NT2/D1 (cell line): ENCODE measurements around the gene ABT1.

Experiments used
- DNase-seq: peaks from one replicate; pipeline ENCODE4 v3.0.0-alpha.2; 2011; ENCODE audit warnings: low read depth, low spot score
- H3K27me3 ChIP-seq: 2 replicates; pipeline ENCODE4 v1.6.0; 2011; ENCODE audit warnings: mild to moderate bottlenecking; ENCODE audit not compliant: insufficient read length, insufficient read depth
- H3K36me3 ChIP-seq: 2 replicates; pipeline ENCODE4 v1.6.1; 2011; ENCODE audit warnings: mild to moderate bottlenecking, low read length, mixed read lengths; ENCODE audit not compliant: insufficient read depth, insufficient read length
- H3K4me1 ChIP-seq: 2 replicates; pipeline ENCODE4 v1.5.1; 2011; ENCODE audit not compliant: insufficient read depth, insufficient read length
- H3K4me3 ChIP-seq: 2 replicates; pipeline ENCODE4 v1.5.1; 2011; ENCODE audit warnings: low read depth; ENCODE audit not compliant: insufficient read length
- H3K9ac ChIP-seq: 2 replicates; pipeline ENCODE4 v1.6.0; 2011; ENCODE audit warnings: low read depth; ENCODE audit not compliant: insufficient read length
- H3K9me3 ChIP-seq: 2 replicates; pipeline ENCODE4 v1.5.1; 2011; ENCODE audit warnings: mild to moderate bottlenecking, low read length; ENCODE audit not compliant: insufficient read depth
- SUZ12 ChIP-seq: IDR thresholded peaks from 2 replicates; pipeline ENCODE4 v1.6.1; 2011; ENCODE audit not compliant: insufficient read length, insufficient read depth; ENCODE audit errors: extremely low read depth
- YY1 ChIP-seq: IDR thresholded peaks from 2 replicates; pipeline ENCODE4 v1.6.1; 2011; ENCODE audit not compliant: insufficient read length, insufficient read depth
- ZNF274 ChIP-seq: IDR thresholded peaks from 2 replicates; pipeline ENCODE4 v1.6.1; 2011; ENCODE audit warnings: mild to moderate bottlenecking, low read depth, low read length

Gene ABT1

GRCh38 chr6:26593278-26594130 lies 3.2 kb upstream of the ABT1 start:
- Histone ChIP-seq H3K9me3 (no peaks in the 10 kb centered on the region), H3K9ac (no peak overlapping the region)
- no peak for TF ChIP-seq SUZ12
- no peak for TF ChIP-seq ZNF274
- no peak for TF ChIP-seq YY1

DNA sequence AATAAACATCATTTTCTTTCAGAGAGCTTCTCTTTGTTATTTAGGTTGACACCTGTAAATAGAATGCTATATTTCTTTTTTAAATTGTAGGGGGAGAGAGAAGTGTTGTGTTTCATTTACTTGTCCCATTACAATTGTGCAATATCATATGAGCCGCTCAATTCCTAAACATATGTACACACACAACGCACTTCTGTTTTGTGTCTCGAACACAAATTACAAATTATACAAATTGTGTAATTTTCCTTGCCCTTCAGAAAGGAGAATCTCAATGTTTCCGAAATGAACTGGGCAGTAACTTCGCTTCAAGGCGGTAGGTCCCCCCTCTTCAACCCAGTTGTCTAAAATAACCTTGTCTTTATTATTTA lies 2.6 kb upstream of the ABT1 start:
- DNase-seq: no peak
- Histone ChIP-seq H3K4me3 (peak overlapping the region; percentile 40), H3K36me3 (peaks cover 15% of the 10 kb centered on the region)

More at GRCh38 chr6:26593278-26594130, 3.2 kb upstream of the ABT1 start:
- H3K27me3 ChIP-seq: no peaks in the 10 kb centered on the region
- H3K4me1 ChIP-seq: peaks cover 2% of the 10 kb centered on the region
- H3K4me3 ChIP-seq: peak overlapping the region; percentile 40
- H3K36me3 ChIP-seq: peaks cover 9% of the 10 kb centered on the region
- no peak for DNase-seq

DNA sequence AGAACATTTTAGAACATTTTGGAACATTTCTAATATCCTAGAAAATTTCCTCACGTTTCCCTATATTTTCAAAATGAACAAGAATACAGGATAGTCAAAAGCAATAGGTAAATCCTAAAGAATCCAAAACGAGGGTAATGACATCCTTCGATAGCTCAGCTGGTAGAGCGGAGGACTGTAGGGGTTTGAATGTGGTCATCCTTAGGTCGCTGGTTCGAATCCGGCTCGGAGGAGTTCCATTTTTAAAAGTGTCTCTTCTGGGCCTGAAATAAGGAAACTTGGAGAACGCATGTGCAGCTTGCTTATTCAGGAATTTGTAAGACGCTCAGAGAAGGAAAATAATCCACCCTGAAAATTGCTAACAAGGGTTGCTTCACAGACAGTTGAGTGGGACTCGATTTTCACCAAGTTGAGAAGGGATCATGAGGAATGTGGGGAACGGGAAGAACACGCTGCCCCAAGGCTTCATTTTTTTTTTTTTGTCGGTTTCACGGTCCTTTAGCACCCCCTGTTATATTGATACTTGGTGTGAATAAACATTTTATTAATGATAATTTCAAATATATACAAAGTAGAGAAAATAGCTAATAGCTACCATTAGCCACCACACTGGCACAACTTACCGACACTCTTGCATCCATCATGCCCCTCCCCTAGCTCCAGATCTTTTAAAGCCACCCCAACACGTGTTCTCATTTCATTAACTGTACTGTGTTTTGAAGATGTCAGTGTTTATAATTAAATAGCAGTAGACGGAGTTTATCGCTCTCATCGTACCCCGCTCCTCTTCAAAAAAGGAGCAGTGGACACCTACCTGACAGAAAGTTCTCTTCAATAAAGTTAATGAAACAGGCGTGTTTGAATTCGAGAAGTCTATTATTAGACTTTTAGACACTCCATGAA lies 1.8 kb upstream of the ABT1 start:
- no peaks in the 10 kb centered on the region for H3K27me3 ChIP-seq
- H3K9ac ChIP-seq: peak overlapping the region; percentile 24
- peaks cover 23% of the 10 kb centered on the region for H3K36me3 ChIP-seq
- peaks cover 2% of the 10 kb centered on the region for H3K4me1 ChIP-seq
- DNase-seq: peak; percentile 62
- H3K9me3 ChIP-seq: no peaks in the 10 kb centered on the region
- TF ChIP-seq SUZ12: no peak
- peak overlapping the region; percentile 40 for H3K4me3 ChIP-seq

More for the DNA sequence above, 2.6 kb upstream of the ABT1 start:
- H3K9ac ChIP-seq: no peak overlapping the region
- TF ChIP-seq ZNF274 (no peak), SUZ12 (no peak), YY1 (no peak)
- H3K27me3 ChIP-seq: no peaks in the 10 kb centered on the region
- no peaks in the 10 kb centered on the region for H3K9me3 ChIP-seq
- H3K4me1 ChIP-seq: peaks cover 2% of the 10 kb centered on the region

GRCh38 chr6:26595669-26596269 lies 984 bp upstream of the ABT1 start:
- Histone ChIP-seq H3K4me3 (peak overlapping the region; percentile 39), H3K27me3 (no peaks in the 10 kb centered on the region), H3K4me1 (peaks cover 2% of the 10 kb centered on the region), H3K9ac (peak overlapping the region; percentile 76), H3K36me3 (peaks cover 26% of the 10 kb centered on the region), H3K9me3 (no peaks in the 10 kb centered on the region)
- peak; percentile 75 for DNase-seq
- no peak for TF ChIP-seq SUZ12
- no peak for TF ChIP-seq YY1
- TF ChIP-seq ZNF274: no peak

GRCh38 chr6:26597389-26597766 lies 625 bp downstream of the ABT1 start:
- Histone ChIP-seq H3K36me3 (peaks cover 26% of the 10 kb centered on the region), H3K4me3 (peak overlapping the region; percentile 92), H3K9ac (peak overlapping the region; percentile 95), H3K27me3 (no peaks in the 10 kb centered on the region), H3K4me1 (peaks cover 2% of the 10 kb centered on the region), H3K9me3 (no peaks in the 10 kb centered on the region)
- no peak for DNase-seq
- no peak for TF ChIP-seq YY1

DNA sequence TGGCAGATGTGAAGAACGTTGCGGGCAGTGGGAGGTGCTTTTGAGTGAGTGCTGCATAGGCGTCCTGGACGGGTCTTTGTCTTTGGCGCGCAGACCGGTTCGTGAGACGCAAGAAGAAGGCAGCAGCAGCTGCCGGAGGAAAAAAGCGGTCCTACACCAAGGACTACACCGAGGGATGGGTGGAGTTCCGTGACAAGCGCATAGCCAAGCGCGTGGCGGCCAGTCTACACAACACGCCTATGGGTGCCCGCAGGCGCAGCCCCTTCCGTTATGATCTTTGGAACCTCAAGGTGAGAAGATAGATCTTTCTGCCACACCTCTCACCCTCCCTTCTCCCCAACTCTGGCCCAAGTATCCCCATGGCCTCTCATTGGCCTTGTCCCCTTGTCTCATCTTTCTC lies 1.1 kb downstream of the ABT1 start:
- no peak overlapping the region for H3K9ac ChIP-seq
- DNase-seq: no peak

GRCh38 chr6:26598267-26598666 lies 1.5 kb downstream of the ABT1 start:
- no peak overlapping the region for H3K4me3 ChIP-seq
- H3K36me3 ChIP-seq: peaks cover 26% of the 10 kb centered on the region
- H3K9me3 ChIP-seq: no peaks in the 10 kb centered on the region
- H3K4me1 ChIP-seq: peaks cover 2% of the 10 kb centered on the region
- DNase-seq: no peak
- no peak overlapping the region for H3K9ac ChIP-seq
- H3K27me3 ChIP-seq: no peaks in the 10 kb centered on the region
- TF ChIP-seq ZNF274 (no peak), SUZ12 (no peak), YY1 (no peak)

More for the DNA sequence above, 1.1 kb downstream of the ABT1 start:
- Histone ChIP-seq H3K36me3 (peaks cover 26% of the 10 kb centered on the region), H3K4me1 (peaks cover 2% of the 10 kb centered on the region), H3K27me3 (no peaks in the 10 kb centered on the region), H3K9me3 (no peaks in the 10 kb centered on the region), H3K4me3 (peak overlapping the region; percentile 92)
- no peak for TF ChIP-seq SUZ12
- TF ChIP-seq YY1: no peak
- TF ChIP-seq ZNF274: no peak
